ENCODE data around the gene FARSA. TPM values are rescaled to one million over a fixed set of nuclear protein-coding genes. Genes with fewer than 3 reads are reported as not detected.

FARSA gene
- total and polyA plus RNA-seq, 3 donors from 2014 or later = 53.8 to 65.3 (median 55.1) TPM

DNA sequence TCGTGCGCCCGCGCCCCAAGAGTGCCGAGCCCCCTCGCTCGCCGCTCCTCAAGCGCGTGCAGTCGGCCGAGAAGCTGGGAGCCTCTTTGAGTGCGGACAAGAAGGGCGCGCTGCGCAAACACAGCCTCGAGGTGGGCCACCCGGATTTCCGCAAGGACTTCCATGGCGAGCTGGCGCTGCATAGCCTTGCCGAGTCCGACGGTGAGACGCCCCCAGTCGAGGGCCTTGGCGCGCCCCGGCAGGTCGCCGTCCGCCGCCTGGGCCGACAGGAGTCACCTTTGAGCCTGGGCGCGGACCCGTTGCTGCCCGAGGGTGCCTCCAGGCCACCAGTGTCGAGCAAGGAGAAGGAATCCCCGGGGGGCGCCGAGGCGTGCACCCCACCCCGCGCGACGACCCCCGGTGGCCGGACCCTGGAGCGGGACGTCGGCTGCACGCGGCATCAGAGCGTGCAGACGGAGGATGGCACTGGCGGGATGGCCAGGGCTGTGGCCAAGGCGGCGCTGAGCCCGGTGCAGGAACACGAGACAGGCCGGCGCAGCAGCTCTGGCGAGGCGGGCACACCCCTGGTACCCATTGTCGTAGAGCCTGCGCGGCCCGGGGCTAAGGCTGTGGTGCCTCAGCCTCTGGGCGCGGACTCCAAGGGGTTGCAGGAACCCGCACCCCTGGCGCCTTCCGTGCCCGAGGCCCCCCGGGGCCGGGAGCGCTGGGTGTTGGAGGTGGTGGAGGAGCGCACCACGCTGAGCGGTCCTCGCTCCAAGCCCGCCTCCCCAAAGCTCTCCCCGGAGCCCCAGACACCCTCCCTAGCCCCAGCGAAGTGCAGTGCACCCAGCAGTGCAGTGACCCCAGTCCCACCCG is 59.4 kb downstream of the FARSA start:
- Histone ChIP-seq H3K27me3 (no peaks in the 10 kb centered on the region), H3K27ac (no peak overlapping the region), H3K4me1 (no peaks in the 10 kb centered on the region), H3K36me3 (ENCODE audit: low read depth, missing control alignments) (no peaks in the 10 kb centered on the region), H3K4me3 (peak overlapping the region; percentile 15 to 36), H3K9me3 (no peaks in the 10 kb centered on the region)
- DNase-seq = no peak
- WGBS, 2 donors = 86 to 90% methylated on average over 2 to 82 of the region's 86 CpGs
- intact Hi-C loops (cut with DNase I; ENCODE audit: low total_unique reads) = no loop called here
- TF ChIP-seq POLR2A (IDR thresholded peaks at IDR 0.05) (no peak), CTCF (IDR thresholded peaks at IDR 0.05) (no peak)

DNA sequence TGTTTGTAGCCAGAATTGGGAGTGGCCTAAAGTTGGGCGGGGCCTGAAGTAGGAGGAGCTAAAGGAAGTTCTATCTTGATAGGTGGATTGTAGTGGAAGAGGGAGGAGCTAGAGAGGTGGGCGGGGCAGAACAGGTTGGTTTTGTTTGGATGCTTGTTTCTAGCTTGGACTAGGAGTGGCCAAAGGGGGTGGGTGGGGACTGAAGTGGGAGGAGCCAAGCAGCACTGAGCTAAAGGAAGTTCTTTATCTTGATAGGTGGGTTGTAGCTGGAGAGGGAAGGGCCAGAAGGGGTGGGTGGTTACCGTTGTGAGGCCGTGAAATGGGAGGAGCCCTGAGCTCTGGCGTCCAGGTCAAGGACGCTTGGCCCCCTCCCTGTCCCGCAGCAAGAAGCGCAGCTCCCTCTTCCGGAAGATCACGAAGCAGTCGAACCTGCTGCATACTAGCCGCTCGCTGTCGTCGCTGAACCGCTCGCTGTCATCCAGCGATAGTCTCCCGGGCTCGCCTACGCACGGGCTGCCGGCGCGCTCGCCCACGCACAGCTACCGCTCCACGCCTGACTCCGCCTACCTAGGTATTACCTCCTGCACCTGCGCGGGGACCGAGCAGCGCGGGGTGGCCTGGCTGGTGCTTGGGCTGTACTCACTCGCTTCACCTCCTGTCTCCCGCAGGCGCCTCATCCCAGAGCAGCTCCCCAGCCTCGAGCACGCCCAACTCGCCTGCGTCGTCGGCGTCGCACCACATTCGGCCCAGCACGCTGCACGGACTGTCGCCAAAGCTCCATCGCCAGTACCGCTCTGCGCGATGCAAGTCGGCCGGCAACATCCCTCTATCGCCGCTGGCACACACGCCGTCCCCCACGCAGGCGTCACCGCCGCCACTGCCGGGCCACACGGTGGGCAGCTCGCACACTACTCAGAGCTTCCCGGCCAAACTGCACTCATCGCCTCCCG is 60.3 kb downstream of the FARSA start:
- Histone ChIP-seq H3K4me3 (peak overlapping the region; percentile 15 to 36), H3K27me3 (no peaks in the 10 kb centered on the region), H3K36me3 (ENCODE audit: low read depth, missing control alignments) (no peaks in the 10 kb centered on the region), H3K9me3 (no peaks in the 10 kb centered on the region), H3K27ac (no peak overlapping the region), H3K4me1 (no peaks in the 10 kb centered on the region)
- DNase-seq = peak; percentile 80
- intact Hi-C loops (cut with DNase I; ENCODE audit: low total_unique reads) = no loop called here
- WGBS, 2 donors = 18 to 63% methylated on average over 34 to 70 of the region's 70 CpGs
- TF ChIP-seq CTCF (IDR thresholded peaks at IDR 0.05) (no peak), POLR2A (IDR thresholded peaks at IDR 0.05) (no peak)

Small RNA genes within 50 kb of the gene (microRNA-seq; reads per million reads assigned to microRNA genes)
- gene MIR5695 (ENCODE audit: borderline number of aligned reads in 2 of 2, borderline replicate concordance in 1 of 2) (0.69 to 0.70 reads per million in 2 donors), gene MIR6515 (ENCODE audit: borderline number of aligned reads in 2 of 2, borderline replicate concordance in 1 of 2) (0 to 3.5 reads per million in 2 donors)

Small RNA genes within 50 kb of the gene (small RNA-seq; reads per million reads assigned to genes)
- gene MIR5695 = 0 reads per million in 2 donors
- 0 reads per million in 2 donors for gene MIR6515

Other genes starting within 250 kb of the FARSA start
- 1 to 10 TPM in 1 of 2 donors, not detected in 1; 4.5 TPM for gene GNG14, start 245.7 kb downstream of the FARSA start, total RNA-seq
- not detected for gene GNG14, start 245.7 kb downstream of the FARSA start, polyA plus RNA-seq (ENCODE audit: insufficient read depth, low read depth, low replicate concordance)
- 10 to 100 TPM; 20.5 to 23.3 TPM for gene FBXW9, start 237.1 kb downstream of the FARSA start, total RNA-seq
- 27.4 TPM for gene FBXW9, start 237.1 kb downstream of the FARSA start, polyA plus RNA-seq (ENCODE audit: insufficient read depth, low read depth, low replicate concordance)
- 100 to 1,000 TPM; 110 to 129 TPM for gene TNPO2, start 209.8 kb downstream of the FARSA start, total RNA-seq
- 103 TPM for gene TNPO2, start 209.8 kb downstream of the FARSA start, polyA plus RNA-seq (ENCODE audit: insufficient read depth, low read depth, low replicate concordance)
- 100 to 1,000 TPM; 244 to 329 TPM for gene TRIR, start 199.0 kb downstream of the FARSA start, total RNA-seq
- 158 TPM for gene TRIR, start 199.0 kb downstream of the FARSA start, polyA plus RNA-seq (ENCODE audit: insufficient read depth, low read depth, low replicate concordance)
- 100 to 1,000 TPM in 1 of 2 donors, 10 to 100 TPM in 1; 89.3 to 109 TPM for gene GET3, start 196.2 kb downstream of the FARSA start, total RNA-seq
- 134 TPM for gene GET3, start 196.2 kb downstream of the FARSA start, polyA plus RNA-seq (ENCODE audit: insufficient read depth, low read depth, low replicate concordance)
- under 1 TPM; 0.50 to 0.87 TPM for gene BEST2, start 181.9 kb downstream of the FARSA start, total RNA-seq
- not detected for gene BEST2, start 181.9 kb downstream of the FARSA start, polyA plus RNA-seq (ENCODE audit: insufficient read depth, low read depth, low replicate concordance)
- 10 to 100 TPM; 54.4 to 63.4 TPM for gene HOOK2, start 158.2 kb downstream of the FARSA start, total RNA-seq
- 30.0 TPM for gene HOOK2, start 158.2 kb downstream of the FARSA start, polyA plus RNA-seq (ENCODE audit: insufficient read depth, low read depth, low replicate concordance)
- gene JUNB, start 142.2 kb downstream of the FARSA start, total RNA-seq = 100 to 1,000 TPM in 1 of 2 donors, 10 to 100 TPM in 1; 75.9 to 143 TPM
- gene JUNB, start 142.2 kb downstream of the FARSA start, polyA plus RNA-seq (ENCODE audit: insufficient read depth, low read depth, low replicate concordance) = 54.5 TPM
- 100 to 1,000 TPM in 1 of 2 donors, 10 to 100 TPM in 1; 72.1 to 117 TPM for gene PRDX2, start 131.9 kb downstream of the FARSA start, total RNA-seq
- 87.1 TPM for gene PRDX2, start 131.9 kb downstream of the FARSA start, polyA plus RNA-seq (ENCODE audit: insufficient read depth, low read depth, low replicate concordance)
- 10 to 100 TPM in 1 of 2 donors, 1 to 10 TPM in 1; 3.0 to 14.0 TPM for gene THSD8, start 131.6 kb downstream of the FARSA start, total RNA-seq
- 27.9 TPM for gene THSD8, start 131.6 kb downstream of the FARSA start, polyA plus RNA-seq (ENCODE audit: insufficient read depth, low read depth, low replicate concordance)
- 10 to 100 TPM; 15.7 to 18.6 TPM for gene RNASEH2A, start 127.1 kb downstream of the FARSA start, total RNA-seq
- 14.1 TPM for gene RNASEH2A, start 127.1 kb downstream of the FARSA start, polyA plus RNA-seq (ENCODE audit: insufficient read depth, low read depth, low replicate concordance)
- gene RTBDN, start 99.1 kb downstream of the FARSA start, total RNA-seq = 1 to 10 TPM; 3.8 to 5.1 TPM
- gene RTBDN, start 99.1 kb downstream of the FARSA start, polyA plus RNA-seq (ENCODE audit: insufficient read depth, low read depth, low replicate concordance) = 3.7 TPM
- 1 to 10 TPM; 8.5 to 9.0 TPM for gene MAST1, start 95.2 kb downstream of the FARSA start, total RNA-seq
- 11.7 TPM for gene MAST1, start 95.2 kb downstream of the FARSA start, polyA plus RNA-seq (ENCODE audit: insufficient read depth, low read depth, low replicate concordance)
- gene DNASE2, start 52.3 kb downstream of the FARSA start, total RNA-seq = 10 to 100 TPM in 1 of 2 donors, 1 to 10 TPM in 1; 9.0 to 17.4 TPM
- gene DNASE2, start 52.3 kb downstream of the FARSA start, polyA plus RNA-seq (ENCODE audit: insufficient read depth, low read depth, low replicate concordance) = 17.7 TPM
- under 1 TPM; 0.24 to 0.31 TPM for gene KLF1, start 46.5 kb downstream of the FARSA start, total RNA-seq
- gene KLF1, start 46.5 kb downstream of the FARSA start, polyA plus RNA-seq (ENCODE audit: insufficient read depth, low read depth, low replicate concordance) = not detected
- gene GCDH, start 42.6 kb downstream of the FARSA start, total RNA-seq = 10 to 100 TPM; 30.5 to 32.1 TPM
- gene GCDH, start 42.6 kb downstream of the FARSA start, polyA plus RNA-seq (ENCODE audit: insufficient read depth, low read depth, low replicate concordance) = 11.0 TPM
- gene SYCE2, start 14.4 kb downstream of the FARSA start, total RNA-seq = 10 to 100 TPM; 12.3 to 20.4 TPM
- 61.1 TPM for gene SYCE2, start 14.4 kb downstream of the FARSA start, polyA plus RNA-seq (ENCODE audit: insufficient read depth, low read depth, low replicate concordance)
- 100 to 1,000 TPM; 389 to 467 TPM for gene CALR, start 4.9 kb upstream of the FARSA start, total RNA-seq
- gene CALR, start 4.9 kb upstream of the FARSA start, polyA plus RNA-seq (ENCODE audit: insufficient read depth, low read depth, low replicate concordance) = 538 TPM
- gene RAD23A, start 12.2 kb upstream of the FARSA start, total RNA-seq = 100 to 1,000 TPM; 114 to 136 TPM
- gene RAD23A, start 12.2 kb upstream of the FARSA start, polyA plus RNA-seq (ENCODE audit: insufficient read depth, low read depth, low replicate concordance) = 174 TPM
- 10 to 100 TPM; 32.2 to 39.8 TPM for gene GADD45GIP1, start 23.5 kb upstream of the FARSA start, total RNA-seq
- gene GADD45GIP1, start 23.5 kb upstream of the FARSA start, polyA plus RNA-seq (ENCODE audit: insufficient read depth, low read depth, low replicate concordance) = 21.6 TPM
- 1 to 10 TPM; 1.4 to 2.8 TPM for gene DAND5, start 35.9 kb upstream of the FARSA start, total RNA-seq
- 0.16 TPM for gene DAND5, start 35.9 kb upstream of the FARSA start, polyA plus RNA-seq (ENCODE audit: insufficient read depth, low read depth, low replicate concordance)
- gene NFIX, start 61.8 kb upstream of the FARSA start, total RNA-seq = 10 to 100 TPM; 51.7 to 62.4 TPM
- 47.4 TPM for gene NFIX, start 61.8 kb upstream of the FARSA start, polyA plus RNA-seq (ENCODE audit: insufficient read depth, low read depth, low replicate concordance)
- 10 to 100 TPM; 15.9 to 35.8 TPM for gene LYL1, start 169.1 kb upstream of the FARSA start, total RNA-seq
- gene LYL1, start 169.1 kb upstream of the FARSA start, polyA plus RNA-seq (ENCODE audit: insufficient read depth, low read depth, low replicate concordance) = 21.9 TPM
- gene TRMT1, start 183.0 kb upstream of the FARSA start, total RNA-seq = 10 to 100 TPM; 44.8 to 50.0 TPM
- 35.9 TPM for gene TRMT1, start 183.0 kb upstream of the FARSA start, polyA plus RNA-seq (ENCODE audit: insufficient read depth, low read depth, low replicate concordance)
- gene NACC1, start 184.6 kb upstream of the FARSA start, total RNA-seq = 100 to 1,000 TPM in 1 of 2 donors, 10 to 100 TPM in 1; 75.9 to 102 TPM
- 38.2 TPM for gene NACC1, start 184.6 kb upstream of the FARSA start, polyA plus RNA-seq (ENCODE audit: insufficient read depth, low read depth, low replicate concordance)
- 10 to 100 TPM; 27.2 to 37.6 TPM for gene STX10, start 216.7 kb upstream of the FARSA start, total RNA-seq
- 18.1 TPM for gene STX10, start 216.7 kb upstream of the FARSA start, polyA plus RNA-seq (ENCODE audit: insufficient read depth, low read depth, low replicate concordance)
- gene IER2, start 216.7 kb upstream of the FARSA start, total RNA-seq = 10 to 100 TPM; 18.1 to 29.4 TPM
- gene IER2, start 216.7 kb upstream of the FARSA start, polyA plus RNA-seq (ENCODE audit: insufficient read depth, low read depth, low replicate concordance) = 23.3 TPM